K562 (cell line): ENCODE data around the gene ORAI2. TPM values are rescaled to one million over a fixed set of nuclear protein-coding genes. Genes with fewer than 3 reads are reported as not detected.

Source experiments
- COPS2 ChIP-seq: fragments of 450-650 bp; conservative IDR thresholded peaks from 2 replicates; pipeline ENCODE4 v1.6.1; 2016; ENCODE audit warnings: mild to moderate bottlenecking, moderate library complexity
- CSDE1 ChIP-seq, 2 experiments: fragments of 450-650 bp; IDR thresholded peaks; 2 replicates each; pipeline ENCODE4 v1.6.1; 2016; ENCODE audit warnings: mild to moderate bottlenecking in 1 of 2
- NONO ChIP-seq, 2 experiments: fragments of 200-400 bp in 1 of 2; fragments of 450-650 bp in 1 of 2; formaldehyde crosslinking in 1 of 2; IDR thresholded peaks; 2 replicates each; pipeline ENCODE4 v1.6.1; 2017; ENCODE audit warnings: low read depth in 2 of 2, mild to moderate bottlenecking in 2 of 2, moderate library complexity in 2 of 2, low read length in 1 of 2
- PCBP1 ChIP-seq: fragments of 200-400 bp; formaldehyde crosslinking; IDR thresholded peaks from 2 replicates; pipeline ENCODE4 v1.6.1; 2018; ENCODE audit warnings: mild to moderate bottlenecking, low read depth, low read length; ENCODE audit not compliant: poor library complexity, severe bottlenecking
- SIN3A ChIP-seq, 2 experiments: fragments of 150-350 bp in 1 of 2; IDR thresholded peaks; 2 replicates each; pipeline ENCODE4 v1.6.1; 2011 to 2016; ENCODE audit warnings: borderline replicate concordance in 2 of 2, low read depth in 2 of 2, low read length in 2 of 2, mild to moderate bottlenecking in 2 of 2, moderate library complexity in 2 of 2; ENCODE audit not compliant: control insufficient read depth in 1 of 2
- SIX5 ChIP-seq, 2 experiments: IDR thresholded peaks; 2 replicates each; pipeline ENCODE4 v1.6.1; 2011; ENCODE audit warnings: low read length in 2 of 2, borderline replicate concordance in 1 of 2, low read depth in 1 of 2, mild to moderate bottlenecking in 1 of 2, moderate library complexity in 1 of 2; ENCODE audit not compliant: insufficient read depth in 1 of 2
- ZNF184 ChIP-seq: sonication (generic); formaldehyde crosslinking; IDR thresholded peaks from 2 replicates; pipeline ENCODE4 v1.5.0; 2020; ENCODE audit warnings: missing genetic modification reagents
- ZNF830 ChIP-seq: fragments of 250-450 bp; sonication (Bioruptor Pico); IDR thresholded peaks from 2 replicates; pipeline ENCODE4 v1.5.0; 2021; ENCODE audit warnings: mild to moderate bottlenecking
- polyA plus RNA-seq, 8 experiments: library from polyadenylated mRNA; depleted of rRNA in 4 of 8; stranded (reverse) in 5 of 8; unstranded in 3 of 8; fragments of >200 nt; fragmentation: Nextera tagmentation in 2 of 8; fragmentation: Illumina TruSeq in 1 of 8; extraction: Ambion mirVana in 2 of 8; extraction: Trizol in 1 of 8; gene quantifications; 2 replicates each; pipeline versions ENCODE4 v1.2.1 to v1.2.3, GENCODE V29; 2011 to 2014; ENCODE audit warnings: inconsistent platforms in 1 of 8, missing spikeins in 1 of 8
- total RNA-seq, 7 experiments: library from RNA; depleted of rRNA in 6 of 7; stranded (reverse); fragments of >200 nt in 6 of 7; fragmentation: Illumina TruSeq in 2 of 7; extraction: Trizol in 2 of 7; gene quantifications; 2 replicates each; pipeline versions ENCODE4 v1.2.1 to v1.2.3, GENCODE V29; 2011 to 2021; ENCODE audit warnings: low replicate concordance in 1 of 7
- TF ChIP-seq, protein P1 (sequence below), 2 experiments: fragments of 450-650 bp; IDR thresholded peaks; 2 replicates each; pipeline ENCODE4 v1.6.1; 2018; ENCODE audit warnings: mild to moderate bottlenecking in 2 of 2, low read depth in 1 of 2; ENCODE audit not compliant: partially characterized antibody in 2 of 2
- TF ChIP-seq, protein P2 (sequence below), 2 experiments: fragments of 450-650 bp; formaldehyde crosslinking in 1 of 2; IDR thresholded peaks; 2 replicates each; pipeline versions ENCODE4 v1.4.0 to v1.6.1; 2014 to 2020; ENCODE audit warnings: mild to moderate bottlenecking in 2 of 2, borderline replicate concordance in 1 of 2, low read depth in 1 of 2
- TF ChIP-seq, protein P3 (sequence below): fragments of 450-650 bp; formaldehyde crosslinking; conservative IDR thresholded peaks from 2 replicates; pipeline ENCODE4 v1.4.0; 2022; ENCODE audit warnings: mild to moderate bottlenecking, missing genetic modification characterization

ORAI2 gene
- total and polyA plus RNA-seq, 9 of the 15 experiments (the other 6 are each of a cell fraction or from before 2014, with no cell fraction given) = 1.1 to 27.7 (median 9.2) TPM

DNA sequence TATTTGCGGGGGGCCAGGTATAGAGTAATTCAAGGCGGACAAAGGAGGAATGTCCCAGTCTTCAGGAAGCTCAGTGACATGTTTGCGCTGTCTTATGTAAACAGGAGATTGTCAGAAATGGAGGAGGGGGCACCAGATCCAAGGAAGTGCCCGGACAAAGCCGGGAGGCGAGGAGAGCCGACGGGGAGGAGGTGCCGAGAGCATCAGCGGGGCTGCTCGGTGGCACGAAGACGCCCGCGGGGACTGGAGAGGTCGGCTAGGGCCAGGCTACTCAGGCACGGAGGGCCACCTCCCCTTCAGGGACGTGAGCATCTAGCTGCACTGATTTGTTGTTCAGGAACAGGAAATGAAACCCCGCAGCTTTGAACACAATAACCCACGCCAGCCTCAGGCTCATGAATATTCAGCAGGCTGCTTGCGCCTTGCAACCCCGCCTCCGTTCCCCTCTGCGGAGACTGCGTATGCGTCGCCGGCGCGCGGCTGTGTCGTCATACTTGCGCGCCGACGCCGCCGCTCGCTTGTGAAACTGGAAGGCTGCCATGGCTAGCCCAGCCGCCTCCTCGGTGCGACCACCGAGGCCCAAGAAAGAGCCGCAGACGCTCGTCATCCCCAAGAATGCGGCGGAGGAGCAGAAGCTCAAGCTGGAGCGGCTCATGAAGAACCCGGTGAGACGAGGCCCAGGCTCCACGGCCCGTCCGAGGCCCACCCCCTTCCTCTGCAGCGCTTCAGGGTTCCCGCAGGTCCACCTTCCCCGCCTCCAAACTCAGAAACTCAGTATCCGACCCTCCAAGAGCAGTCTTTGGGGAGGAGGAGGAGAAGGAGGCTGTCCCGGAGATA lies 37.3 kb upstream of the ORAI2 start, which contains the start of gene PRKRIP1 (continued):
- TF ChIP-seq, protein P1, sequence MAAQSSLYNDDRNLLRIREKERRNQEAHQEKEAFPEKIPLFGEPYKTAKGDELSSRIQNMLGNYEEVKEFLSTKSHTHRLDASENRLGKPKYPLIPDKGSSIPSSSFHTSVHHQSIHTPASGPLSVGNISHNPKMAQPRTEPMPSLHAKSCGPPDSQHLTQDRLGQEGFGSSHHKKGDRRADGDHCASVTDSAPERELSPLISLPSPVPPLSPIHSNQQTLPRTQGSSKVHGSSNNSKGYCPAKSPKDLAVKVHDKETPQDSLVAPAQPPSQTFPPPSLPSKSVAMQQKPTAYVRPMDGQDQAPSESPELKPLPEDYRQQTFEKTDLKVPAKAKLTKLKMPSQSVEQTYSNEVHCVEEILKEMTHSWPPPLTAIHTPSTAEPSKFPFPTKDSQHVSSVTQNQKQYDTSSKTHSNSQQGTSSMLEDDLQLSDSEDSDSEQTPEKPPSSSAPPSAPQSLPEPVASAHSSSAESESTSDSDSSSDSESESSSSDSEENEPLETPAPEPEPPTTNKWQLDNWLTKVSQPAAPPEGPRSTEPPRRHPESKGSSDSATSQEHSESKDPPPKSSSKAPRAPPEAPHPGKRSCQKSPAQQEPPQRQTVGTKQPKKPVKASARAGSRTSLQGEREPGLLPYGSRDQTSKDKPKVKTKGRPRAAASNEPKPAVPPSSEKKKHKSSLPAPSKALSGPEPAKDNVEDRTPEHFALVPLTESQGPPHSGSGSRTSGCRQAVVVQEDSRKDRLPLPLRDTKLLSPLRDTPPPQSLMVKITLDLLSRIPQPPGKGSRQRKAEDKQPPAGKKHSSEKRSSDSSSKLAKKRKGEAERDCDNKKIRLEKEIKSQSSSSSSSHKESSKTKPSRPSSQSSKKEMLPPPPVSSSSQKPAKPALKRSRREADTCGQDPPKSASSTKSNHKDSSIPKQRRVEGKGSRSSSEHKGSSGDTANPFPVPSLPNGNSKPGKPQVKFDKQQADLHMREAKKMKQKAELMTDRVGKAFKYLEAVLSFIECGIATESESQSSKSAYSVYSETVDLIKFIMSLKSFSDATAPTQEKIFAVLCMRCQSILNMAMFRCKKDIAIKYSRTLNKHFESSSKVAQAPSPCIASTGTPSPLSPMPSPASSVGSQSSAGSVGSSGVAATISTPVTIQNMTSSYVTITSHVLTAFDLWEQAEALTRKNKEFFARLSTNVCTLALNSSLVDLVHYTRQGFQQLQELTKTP (IDR thresholded peaks at IDR 0.05; ENCODE audit: low read depth in 1 of 2, partially characterized antibody in 2 of 2) = no peak
- TF ChIP-seq NONO (IDR thresholded peaks at IDR 0.05; ENCODE audit: low read depth in 2 of 2, low read length in 1 of 2) = peak in 1 of 2 experiments; percentile 18; a peak in 1 of 4 replicates
- peak in 1 of 2 experiments; percentile 32; a peak in 1 of 4 replicates for TF ChIP-seq SIX5 (IDR thresholded peaks at IDR 0.05; ENCODE audit: borderline replicate concordance in 1 of 2, insufficient read depth in 1 of 2, low read depth in 1 of 2, low read length in 2 of 2)
- TF ChIP-seq SIN3A (IDR thresholded peaks at IDR 0.05; ENCODE audit: borderline replicate concordance in 2 of 2, control insufficient read depth in 1 of 2, low read depth in 2 of 2, low read length in 2 of 2) = peak; percentile 86 to 97; a peak in 3 of 4 replicates
- no peak for TF ChIP-seq PCBP1
- no peak for TF ChIP-seq ZNF184 (CRISPR knock-in tag)
- TF ChIP-seq, protein P2, sequence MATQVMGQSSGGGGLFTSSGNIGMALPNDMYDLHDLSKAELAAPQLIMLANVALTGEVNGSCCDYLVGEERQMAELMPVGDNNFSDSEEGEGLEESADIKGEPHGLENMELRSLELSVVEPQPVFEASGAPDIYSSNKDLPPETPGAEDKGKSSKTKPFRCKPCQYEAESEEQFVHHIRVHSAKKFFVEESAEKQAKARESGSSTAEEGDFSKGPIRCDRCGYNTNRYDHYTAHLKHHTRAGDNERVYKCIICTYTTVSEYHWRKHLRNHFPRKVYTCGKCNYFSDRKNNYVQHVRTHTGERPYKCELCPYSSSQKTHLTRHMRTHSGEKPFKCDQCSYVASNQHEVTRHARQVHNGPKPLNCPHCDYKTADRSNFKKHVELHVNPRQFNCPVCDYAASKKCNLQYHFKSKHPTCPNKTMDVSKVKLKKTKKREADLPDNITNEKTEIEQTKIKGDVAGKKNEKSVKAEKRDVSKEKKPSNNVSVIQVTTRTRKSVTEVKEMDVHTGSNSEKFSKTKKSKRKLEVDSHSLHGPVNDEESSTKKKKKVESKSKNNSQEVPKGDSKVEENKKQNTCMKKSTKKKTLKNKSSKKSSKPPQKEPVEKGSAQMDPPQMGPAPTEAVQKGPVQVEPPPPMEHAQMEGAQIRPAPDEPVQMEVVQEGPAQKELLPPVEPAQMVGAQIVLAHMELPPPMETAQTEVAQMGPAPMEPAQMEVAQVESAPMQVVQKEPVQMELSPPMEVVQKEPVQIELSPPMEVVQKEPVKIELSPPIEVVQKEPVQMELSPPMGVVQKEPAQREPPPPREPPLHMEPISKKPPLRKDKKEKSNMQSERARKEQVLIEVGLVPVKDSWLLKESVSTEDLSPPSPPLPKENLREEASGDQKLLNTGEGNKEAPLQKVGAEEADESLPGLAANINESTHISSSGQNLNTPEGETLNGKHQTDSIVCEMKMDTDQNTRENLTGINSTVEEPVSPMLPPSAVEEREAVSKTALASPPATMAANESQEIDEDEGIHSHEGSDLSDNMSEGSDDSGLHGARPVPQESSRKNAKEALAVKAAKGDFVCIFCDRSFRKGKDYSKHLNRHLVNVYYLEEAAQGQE (IDR thresholded peaks at IDR 0.05; ENCODE audit: borderline replicate concordance) = no peak
- TF ChIP-seq, protein P2 (CRISPR knock-in tag; IDR thresholded peaks at IDR 0.05; ENCODE audit: low read depth) = peak; percentile 32; the same call in 1 of the 2 replicates
- TF ChIP-seq CSDE1 (IDR thresholded peaks at IDR 0.05) = no peak
- TF ChIP-seq, protein P3, sequence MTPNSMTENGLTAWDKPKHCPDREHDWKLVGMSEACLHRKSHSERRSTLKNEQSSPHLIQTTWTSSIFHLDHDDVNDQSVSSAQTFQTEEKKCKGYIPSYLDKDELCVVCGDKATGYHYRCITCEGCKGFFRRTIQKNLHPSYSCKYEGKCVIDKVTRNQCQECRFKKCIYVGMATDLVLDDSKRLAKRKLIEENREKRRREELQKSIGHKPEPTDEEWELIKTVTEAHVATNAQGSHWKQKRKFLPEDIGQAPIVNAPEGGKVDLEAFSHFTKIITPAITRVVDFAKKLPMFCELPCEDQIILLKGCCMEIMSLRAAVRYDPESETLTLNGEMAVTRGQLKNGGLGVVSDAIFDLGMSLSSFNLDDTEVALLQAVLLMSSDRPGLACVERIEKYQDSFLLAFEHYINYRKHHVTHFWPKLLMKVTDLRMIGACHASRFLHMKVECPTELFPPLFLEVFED (CRISPR knock-in tag) = 0 out of 2 replicates have a peak, but pooled peaks have one; percentile 27
- TF ChIP-seq ZNF830 = no peak
- no peak for TF ChIP-seq COPS2
